Liver (tissue), 9 donors: Measurements from ENCODE around the gene BCR. TPM values are rescaled to one million over a fixed set of nuclear protein-coding genes. Genes with fewer than 3 reads are reported as not detected.

ENCODE experiments used
- DNase-seq: peaks from one replicate; pipeline ENCODE4 v3.0.0-alpha.2; 2017; ENCODE audit warnings: low spot score
- H3K27ac ChIP-seq, 2 donors: one replicate each; pipeline ENCODE4 v1.7.0; 2013; ENCODE audit warnings: inconsistent platforms in 2 of 2, low read length in 2 of 2, control low read depth in 1 of 2, low read depth in 1 of 2, mild to moderate bottlenecking in 1 of 2
- H3K27me3 ChIP-seq, 4 donors: one replicate each; pipeline versions ENCODE4 v1.6.1 to v1.7.0; 2013; ENCODE audit warnings: low read length in 3 of 4, inconsistent platforms in 1 of 4, mild to moderate bottlenecking in 1 of 4, moderate library complexity in 1 of 4; ENCODE audit not compliant: control insufficient read depth in 4 of 4, insufficient read depth in 4 of 4
- H3K36me3 ChIP-seq, 4 donors: one replicate each; pipeline versions ENCODE4 v1.6.1 to v1.7.0; 2013; ENCODE audit warnings: low read length in 3 of 4, mild to moderate bottlenecking in 3 of 4, low read depth in 1 of 4, moderate library complexity in 1 of 4; ENCODE audit not compliant: control insufficient read depth in 4 of 4, insufficient read depth in 3 of 4
- H3K4me1 ChIP-seq, 4 donors: one replicate each; pipeline versions ENCODE4 v1.6.1 to v1.7.0; 2013; ENCODE audit warnings: low read length in 3 of 4, mild to moderate bottlenecking in 3 of 4, moderate library complexity in 1 of 4; ENCODE audit not compliant: control insufficient read depth in 4 of 4, insufficient read depth in 4 of 4
- H3K4me3 ChIP-seq, 3 donors: one replicate each; pipeline versions ENCODE4 v1.6.1 to v1.7.0; 2013; ENCODE audit warnings: low read length in 3 of 3, control low read depth in 1 of 3, low read depth in 1 of 3, mild to moderate bottlenecking in 1 of 3
- H3K9ac ChIP-seq, 2 donors: one replicate each; pipeline ENCODE4 v1.7.0; 2013; ENCODE audit warnings: low read length in 2 of 2, mild to moderate bottlenecking in 2 of 2, moderate library complexity in 2 of 2, control low read depth in 1 of 2, low read depth in 1 of 2
- H3K9me3 ChIP-seq, 4 donors: one replicate each; pipeline versions ENCODE4 v1.6.1 to v1.7.0; 2013; ENCODE audit warnings: low read length in 3 of 4; ENCODE audit not compliant: control insufficient read depth in 4 of 4
- ATF3 ChIP-seq: IDR thresholded peaks from 2 replicates; pipeline ENCODE4 v1.6.1; 2016; ENCODE audit warnings: antibody characterized with exemption
- EGR1 ChIP-seq, 2 donors: IDR thresholded peaks; 2 replicates each; pipeline ENCODE4 v1.6.1; 2016 to 2018; ENCODE audit warnings: antibody characterized with exemption in 2 of 2, low read depth in 2 of 2
- FOXA1 ChIP-seq: IDR thresholded peaks from 2 replicates; pipeline ENCODE4 v1.6.1; 2016; ENCODE audit warnings: antibody characterized with exemption
- FOXA2 ChIP-seq: IDR thresholded peaks from 2 replicates; pipeline ENCODE4 v1.6.1; 2016; ENCODE audit warnings: antibody characterized with exemption
- GABPA ChIP-seq, 2 donors: IDR thresholded peaks in 1 of 2; conservative IDR thresholded peaks in 1 of 2; 2 replicates each; pipeline ENCODE4 v1.6.1; 2016; ENCODE audit warnings: antibody characterized with exemption in 2 of 2, mild to moderate bottlenecking in 1 of 2, moderate library complexity in 1 of 2
- HNF4A ChIP-seq, 2 donors: conservative IDR thresholded peaks; 2 replicates each; pipeline ENCODE4 v1.6.1; 2016; ENCODE audit warnings: antibody characterized with exemption in 2 of 2, mild to moderate bottlenecking in 2 of 2
- HNF4G ChIP-seq: IDR thresholded peaks from 2 replicates; pipeline ENCODE4 v1.6.1; 2016; ENCODE audit warnings: antibody characterized with exemption
- JUND ChIP-seq, 2 donors: IDR thresholded peaks; 2 replicates each; pipeline ENCODE4 v1.6.1; 2016; ENCODE audit warnings: antibody characterized with exemption in 2 of 2
- NR2F2 ChIP-seq: IDR thresholded peaks from 2 replicates; pipeline ENCODE4 v1.6.1; 2016; ENCODE audit warnings: antibody characterized with exemption
- RAD21 ChIP-seq, 2 donors: IDR thresholded peaks; 2 replicates each; pipeline ENCODE4 v1.6.1; 2016; ENCODE audit warnings: antibody characterized with exemption in 2 of 2, mild to moderate bottlenecking in 2 of 2
- RXRA ChIP-seq, 2 donors: IDR thresholded peaks; 2 replicates each; pipeline ENCODE4 v1.6.1; 2017 to 2018; ENCODE audit warnings: antibody characterized with exemption in 2 of 2, mild to moderate bottlenecking in 1 of 2
- SP1 ChIP-seq: IDR thresholded peaks from 2 replicates; pipeline ENCODE4 v1.6.1; 2018; ENCODE audit warnings: antibody characterized with exemption, mild to moderate bottlenecking
- TAF1 ChIP-seq: conservative IDR thresholded peaks from 2 replicates; pipeline ENCODE4 v1.6.1; 2016; ENCODE audit warnings: antibody characterized with exemption, mild to moderate bottlenecking
- YY1 ChIP-seq: IDR thresholded peaks from 2 replicates; pipeline ENCODE4 v1.6.1; 2016; ENCODE audit warnings: antibody characterized with exemption, mild to moderate bottlenecking
- ZBTB33 ChIP-seq: IDR thresholded peaks from 2 replicates; pipeline ENCODE4 v1.6.1; 2016; ENCODE audit warnings: antibody characterized with exemption
- WGBS: extraction: QIAGEN DNeasy Blood & Tissue Kit; methylation state at CpG from one replicate; pipeline ENCODE4 v1.1.7; 2013; 5-methylcytosine and 5-hydroxymethylcytosine counted together
- polyA plus RNA-seq, 2 donors: library from polyadenylated mRNA; stranded (reverse) in 1 of 2; unstranded in 1 of 2; fragments of 200-250 nt in 1 of 2; fragments of >200 nt in 1 of 2; fragmentation: Nextera tagmentation in 1 of 2; extraction: Ambion mirVana in 1 of 2; gene quantifications; one replicate each; pipeline versions ENCODE4 v1.2.1 to v1.2.3, GENCODE V29; 2013 to 2015
- total RNA-seq, 2 donors: library from RNA; depleted of rRNA; stranded (reverse); fragments of >200 nt; gene quantifications; one replicate each; pipeline ENCODE4 v1.2.3, GENCODE V29; 2014
- TF ChIP-seq, protein P1 (sequence below): IDR thresholded peaks from 2 replicates; pipeline ENCODE4 v1.6.1; 2016; ENCODE audit warnings: antibody characterized with exemption, mild to moderate bottlenecking
- TF ChIP-seq, protein P2 (sequence below): fragments of 150-350 bp; IDR thresholded peaks from 2 replicates; pipeline ENCODE4 v1.5.1; 2017; ENCODE audit warnings: improper control_type of control experiment, low read depth, low read length; ENCODE audit not compliant: missing input control
- TF ChIP-seq, protein P3 (sequence below): IDR thresholded peaks from 2 replicates; pipeline ENCODE4 v1.6.1; 2016; ENCODE audit warnings: antibody characterized with exemption
- donor health status: healthy.
- donor health status: healthy.
- donor health status: healthy.
- donor health status: healthy.
- donor health status: healthy.

The BCR gene
- total and polyA plus RNA-seq, 4 donors: 7.4 to 35.6 (median 18.3) TPM

GRCh38 chr22:23159291-23159630 is 21.0 kb upstream of the BCR start:
- H3K36me3 ChIP-seq: no peaks in the 10 kb centered on the region
- no peaks in the 10 kb centered on the region for H3K27me3 ChIP-seq
- no peak overlapping the region for H3K9ac ChIP-seq
- WGBS: 90% methylated on average over 6 of the region's 6 CpGs
- H3K9me3 ChIP-seq: no peaks in the 10 kb centered on the region
- H3K4me3 ChIP-seq: no peak overlapping the region
- H3K4me1 ChIP-seq: peaks cover 0 to 21% (median 15%) of the 10 kb centered on the region in 4 donors
- no peak overlapping the region for H3K27ac ChIP-seq
- no peak for DNase-seq
- TF ChIP-seq, protein P1, sequence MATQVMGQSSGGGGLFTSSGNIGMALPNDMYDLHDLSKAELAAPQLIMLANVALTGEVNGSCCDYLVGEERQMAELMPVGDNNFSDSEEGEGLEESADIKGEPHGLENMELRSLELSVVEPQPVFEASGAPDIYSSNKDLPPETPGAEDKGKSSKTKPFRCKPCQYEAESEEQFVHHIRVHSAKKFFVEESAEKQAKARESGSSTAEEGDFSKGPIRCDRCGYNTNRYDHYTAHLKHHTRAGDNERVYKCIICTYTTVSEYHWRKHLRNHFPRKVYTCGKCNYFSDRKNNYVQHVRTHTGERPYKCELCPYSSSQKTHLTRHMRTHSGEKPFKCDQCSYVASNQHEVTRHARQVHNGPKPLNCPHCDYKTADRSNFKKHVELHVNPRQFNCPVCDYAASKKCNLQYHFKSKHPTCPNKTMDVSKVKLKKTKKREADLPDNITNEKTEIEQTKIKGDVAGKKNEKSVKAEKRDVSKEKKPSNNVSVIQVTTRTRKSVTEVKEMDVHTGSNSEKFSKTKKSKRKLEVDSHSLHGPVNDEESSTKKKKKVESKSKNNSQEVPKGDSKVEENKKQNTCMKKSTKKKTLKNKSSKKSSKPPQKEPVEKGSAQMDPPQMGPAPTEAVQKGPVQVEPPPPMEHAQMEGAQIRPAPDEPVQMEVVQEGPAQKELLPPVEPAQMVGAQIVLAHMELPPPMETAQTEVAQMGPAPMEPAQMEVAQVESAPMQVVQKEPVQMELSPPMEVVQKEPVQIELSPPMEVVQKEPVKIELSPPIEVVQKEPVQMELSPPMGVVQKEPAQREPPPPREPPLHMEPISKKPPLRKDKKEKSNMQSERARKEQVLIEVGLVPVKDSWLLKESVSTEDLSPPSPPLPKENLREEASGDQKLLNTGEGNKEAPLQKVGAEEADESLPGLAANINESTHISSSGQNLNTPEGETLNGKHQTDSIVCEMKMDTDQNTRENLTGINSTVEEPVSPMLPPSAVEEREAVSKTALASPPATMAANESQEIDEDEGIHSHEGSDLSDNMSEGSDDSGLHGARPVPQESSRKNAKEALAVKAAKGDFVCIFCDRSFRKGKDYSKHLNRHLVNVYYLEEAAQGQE: no peak
- TF ChIP-seq YY1 (no peak), HNF4G (no peak), FOXA1 (no peak), ZBTB33 (no peak), FOXA2 (no peak), HNF4A (conservative IDR thresholded peaks at IDR 0.05) (no peak), JUND (IDR thresholded peaks at IDR 0.05) (no peak), NR2F2 (no peak), ATF3 (no peak), RAD21 (IDR thresholded peaks at IDR 0.05) (no peak), GABPA (IDR thresholded peaks at IDR 0.05 in 1 of 2, conservative IDR thresholded peaks at IDR 0.05 in 1 of 2) (no peak), RXRA (IDR thresholded peaks at IDR 0.05) (no peak), EGR1 (IDR thresholded peaks at IDR 0.05; ENCODE audit: low read depth in 2 of 2) (no peak), TAF1 (no peak)
- TF ChIP-seq, protein P2, sequence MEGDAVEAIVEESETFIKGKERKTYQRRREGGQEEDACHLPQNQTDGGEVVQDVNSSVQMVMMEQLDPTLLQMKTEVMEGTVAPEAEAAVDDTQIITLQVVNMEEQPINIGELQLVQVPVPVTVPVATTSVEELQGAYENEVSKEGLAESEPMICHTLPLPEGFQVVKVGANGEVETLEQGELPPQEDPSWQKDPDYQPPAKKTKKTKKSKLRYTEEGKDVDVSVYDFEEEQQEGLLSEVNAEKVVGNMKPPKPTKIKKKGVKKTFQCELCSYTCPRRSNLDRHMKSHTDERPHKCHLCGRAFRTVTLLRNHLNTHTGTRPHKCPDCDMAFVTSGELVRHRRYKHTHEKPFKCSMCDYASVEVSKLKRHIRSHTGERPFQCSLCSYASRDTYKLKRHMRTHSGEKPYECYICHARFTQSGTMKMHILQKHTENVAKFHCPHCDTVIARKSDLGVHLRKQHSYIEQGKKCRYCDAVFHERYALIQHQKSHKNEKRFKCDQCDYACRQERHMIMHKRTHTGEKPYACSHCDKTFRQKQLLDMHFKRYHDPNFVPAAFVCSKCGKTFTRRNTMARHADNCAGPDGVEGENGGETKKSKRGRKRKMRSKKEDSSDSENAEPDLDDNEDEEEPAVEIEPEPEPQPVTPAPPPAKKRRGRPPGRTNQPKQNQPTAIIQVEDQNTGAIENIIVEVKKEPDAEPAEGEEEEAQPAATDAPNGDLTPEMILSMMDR: no peak
- TF ChIP-seq, protein P3, sequence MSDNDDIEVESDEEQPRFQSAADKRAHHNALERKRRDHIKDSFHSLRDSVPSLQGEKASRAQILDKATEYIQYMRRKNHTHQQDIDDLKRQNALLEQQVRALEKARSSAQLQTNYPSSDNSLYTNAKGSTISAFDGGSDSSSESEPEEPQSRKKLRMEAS: no peak

DNA sequence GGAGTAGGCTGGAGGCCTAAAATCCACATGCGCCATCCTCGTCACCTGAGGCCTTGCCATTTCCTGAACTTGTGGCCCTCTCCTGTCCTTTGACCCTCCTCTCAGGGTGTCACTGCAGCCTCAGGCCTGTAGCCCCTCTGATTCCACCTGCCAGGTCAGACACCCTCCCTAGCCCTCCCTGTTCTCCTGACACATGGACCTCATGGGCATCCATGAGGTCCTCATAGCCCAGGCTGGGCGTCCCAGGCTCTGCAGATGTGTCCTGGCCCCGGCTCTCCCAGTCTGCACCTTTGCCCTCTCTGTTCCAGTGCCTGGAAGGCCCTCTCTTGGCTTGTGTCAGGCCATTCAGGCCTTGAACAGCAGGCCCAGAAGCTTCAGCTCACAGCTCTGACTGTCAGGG is 19.3 kb upstream of the BCR start:
- no peak for DNase-seq
- Histone ChIP-seq H3K27ac (no peak overlapping the region), H3K4me1 (peaks cover 2 to 35% (median 26%) of the 10 kb centered on the region in 4 donors), H3K36me3 (no peaks in the 10 kb centered on the region), H3K9ac (no peak overlapping the region), H3K9me3 (no peaks in the 10 kb centered on the region), H3K27me3 (no peaks in the 10 kb centered on the region), H3K4me3 (no peak overlapping the region)
- WGBS: 94% methylated on average over 4 of the region's 4 CpGs
- TF ChIP-seq, protein P1: no peak
- TF ChIP-seq HNF4A (conservative IDR thresholded peaks at IDR 0.05) (no peak), FOXA2 (no peak), JUND (IDR thresholded peaks at IDR 0.05) (no peak), NR2F2 (no peak), TAF1 (no peak), RXRA (IDR thresholded peaks at IDR 0.05) (no peak), FOXA1 (no peak), SP1 (no peak), ATF3 (no peak), ZBTB33 (no peak)
- TF ChIP-seq, protein P3: no peak
